HepG2 (cell line): ENCODE results near the gene ABCG8. TPM values are rescaled to one million over a fixed set of nuclear protein-coding genes. Genes with fewer than 3 reads are reported as not detected.

ENCODE experiments used
- AHDC1 ChIP-seq: sonication (generic); formaldehyde crosslinking; IDR thresholded peaks from 2 replicates; pipeline ENCODE4 v1.5.1; 2020; ENCODE audit warnings: mild to moderate bottlenecking, missing genetic modification reagents, borderline replicate concordance
- ATF2 ChIP-seq: sonication (generic); formaldehyde crosslinking; IDR thresholded peaks from 2 replicates; pipeline ENCODE4 v1.4.0; 2020; ENCODE audit warnings: missing genetic modification reagents
- REST ChIP-seq, 2 experiments: IDR thresholded peaks; 2 replicates each; pipeline ENCODE4 v1.6.1; 2011 to 2012; ENCODE audit warnings: low read length in 2 of 2, borderline replicate concordance in 1 of 2, low read depth in 1 of 2, mild to moderate bottlenecking in 1 of 2, moderate library complexity in 1 of 2
- ZNF597 ChIP-seq: sonication (generic); formaldehyde crosslinking; IDR thresholded peaks from 2 replicates; pipeline ENCODE4 v1.5.0; 2020; ENCODE audit warnings: missing genetic modification reagents
- polyA plus RNA-seq, 8 experiments: library from polyadenylated mRNA; depleted of rRNA in 3 of 8; stranded (reverse) in 7 of 8; unstranded in 1 of 8; fragments of >200 nt; fragmentation: Illumina TruSeq in 4 of 8; extraction: Trizol in 4 of 8; gene quantifications; 2 replicates each; pipeline versions ENCODE4 v1.2.1 to v1.2.3, GENCODE V29; 2011 to 2016; ENCODE audit warnings: low read depth in 4 of 8, missing spikeins in 1 of 8, mixed read lengths in 1 of 8; ENCODE audit not compliant: insufficient read depth in 1 of 8
- total RNA-seq, 5 experiments: library from RNA; depleted of rRNA; stranded (reverse); fragments of >200 nt; fragmentation: Illumina TruSeq; extraction: Trizol; gene quantifications; 2 replicates each; pipeline ENCODE4 v1.2.3, GENCODE V29; 2016; ENCODE audit warnings: low read depth in 1 of 5

ABCG8 gene
- total and polyA plus RNA-seq, 2 of the 13 experiments (the other 11 are each of a cell fraction or from before 2014, with no cell fraction given) = 8.1 to 8.8 TPM

GRCh38 chr2:43818761-43819160 is 20.0 kb upstream of the ABCG8 start (continued):
- TF ChIP-seq ZNF597 (CRISPR knock-in tag) (no peak), AHDC1 (CRISPR knock-in tag) (no peak), REST (IDR thresholded peaks at IDR 0.05; ENCODE audit: borderline replicate concordance in 1 of 2, low read depth in 1 of 2, low read length in 2 of 2) (no peak), ATF2 (CRISPR knock-in tag) (no peak)
